WERI-Rb-1 (cell line): ENCODE data around the gene EPS8.

ENCODE experiments used
- DNase-seq: peaks from one replicate; pipeline ENCODE4 v3.0.0-alpha.2; 2020
- H3K27ac ChIP-seq: fragments of 250-450 bp; sonication (Bioruptor Pico); 2 replicates; pipeline ENCODE4 v1.5.1; 2020; ENCODE audit warnings: mild to moderate bottlenecking, moderate library complexity
- H3K27me3 ChIP-seq: fragments of 250-450 bp; sonication (Bioruptor Pico); 2 replicates; pipeline ENCODE4 v1.5.1; 2021; ENCODE audit warnings: mild to moderate bottlenecking, low read depth, moderate library complexity; ENCODE audit not compliant: insufficient read depth, severe bottlenecking
- H3K36me3 ChIP-seq: fragments of 250-450 bp; sonication (Bioruptor Pico); 2 replicates; pipeline ENCODE4 v1.5.1; 2020; ENCODE audit warnings: mild to moderate bottlenecking, moderate library complexity
- H3K4me3 ChIP-seq: 2 replicates; pipeline ENCODE4 v1.5.1; 2011; ENCODE audit warnings: low read depth, mild to moderate bottlenecking, control low read depth, low read length
- H3K9me3 ChIP-seq: fragments of 250-450 bp; sonication (Bioruptor Pico); 2 replicates; pipeline ENCODE4 v1.5.1; 2021; ENCODE audit warnings: mild to moderate bottlenecking, moderate library complexity; ENCODE audit not compliant: severe bottlenecking
- TF ChIP-seq, protein P1 (sequence below): IDR thresholded peaks from 2 replicates; pipeline ENCODE4 v1.5.1; 2011; ENCODE audit warnings: low read depth, mild to moderate bottlenecking, control low read depth, inconsistent platforms, low read length

The EPS8 gene

DNA sequence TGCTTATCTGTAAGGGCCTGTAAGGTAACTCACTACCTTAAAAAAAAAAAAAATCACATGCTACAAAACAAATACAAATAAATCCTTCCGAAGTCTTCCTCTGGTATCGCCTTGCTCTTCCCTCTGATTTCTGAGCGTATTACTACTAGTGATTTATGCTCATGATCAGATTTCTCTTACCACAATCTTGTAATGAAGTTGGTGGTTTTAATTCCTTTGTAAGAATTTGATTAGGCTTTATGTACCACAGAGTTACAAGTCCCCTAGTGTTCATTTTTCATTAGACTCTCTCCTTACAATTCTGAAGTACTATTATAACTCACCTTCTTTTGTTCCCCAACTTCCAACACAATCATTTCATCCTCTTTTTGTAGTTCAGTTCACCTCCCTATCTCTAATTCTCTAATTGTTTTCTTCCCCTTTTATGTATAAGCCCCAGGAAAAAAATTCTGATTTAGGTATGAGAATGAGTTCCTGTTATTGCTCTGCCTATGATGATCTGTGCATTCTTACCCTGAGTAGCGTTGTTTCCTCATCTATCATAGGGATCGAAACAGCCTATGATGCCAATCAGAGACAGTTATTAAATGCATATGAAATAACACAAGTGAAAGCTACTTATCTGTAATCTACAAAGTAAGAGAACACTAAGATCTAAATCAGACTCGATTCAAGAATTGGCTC is 81.5 kb downstream of the EPS8 start:
- TF ChIP-seq, protein P1, sequence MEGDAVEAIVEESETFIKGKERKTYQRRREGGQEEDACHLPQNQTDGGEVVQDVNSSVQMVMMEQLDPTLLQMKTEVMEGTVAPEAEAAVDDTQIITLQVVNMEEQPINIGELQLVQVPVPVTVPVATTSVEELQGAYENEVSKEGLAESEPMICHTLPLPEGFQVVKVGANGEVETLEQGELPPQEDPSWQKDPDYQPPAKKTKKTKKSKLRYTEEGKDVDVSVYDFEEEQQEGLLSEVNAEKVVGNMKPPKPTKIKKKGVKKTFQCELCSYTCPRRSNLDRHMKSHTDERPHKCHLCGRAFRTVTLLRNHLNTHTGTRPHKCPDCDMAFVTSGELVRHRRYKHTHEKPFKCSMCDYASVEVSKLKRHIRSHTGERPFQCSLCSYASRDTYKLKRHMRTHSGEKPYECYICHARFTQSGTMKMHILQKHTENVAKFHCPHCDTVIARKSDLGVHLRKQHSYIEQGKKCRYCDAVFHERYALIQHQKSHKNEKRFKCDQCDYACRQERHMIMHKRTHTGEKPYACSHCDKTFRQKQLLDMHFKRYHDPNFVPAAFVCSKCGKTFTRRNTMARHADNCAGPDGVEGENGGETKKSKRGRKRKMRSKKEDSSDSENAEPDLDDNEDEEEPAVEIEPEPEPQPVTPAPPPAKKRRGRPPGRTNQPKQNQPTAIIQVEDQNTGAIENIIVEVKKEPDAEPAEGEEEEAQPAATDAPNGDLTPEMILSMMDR: no peak
- Histone ChIP-seq H3K27ac (no peak overlapping the region), H3K36me3 (no peaks in the 10 kb centered on the region), H3K27me3 (no peaks in the 10 kb centered on the region), H3K4me3 (no peak overlapping the region), H3K9me3 (no peaks in the 10 kb centered on the region)
- DNase-seq: no peak

DNA sequence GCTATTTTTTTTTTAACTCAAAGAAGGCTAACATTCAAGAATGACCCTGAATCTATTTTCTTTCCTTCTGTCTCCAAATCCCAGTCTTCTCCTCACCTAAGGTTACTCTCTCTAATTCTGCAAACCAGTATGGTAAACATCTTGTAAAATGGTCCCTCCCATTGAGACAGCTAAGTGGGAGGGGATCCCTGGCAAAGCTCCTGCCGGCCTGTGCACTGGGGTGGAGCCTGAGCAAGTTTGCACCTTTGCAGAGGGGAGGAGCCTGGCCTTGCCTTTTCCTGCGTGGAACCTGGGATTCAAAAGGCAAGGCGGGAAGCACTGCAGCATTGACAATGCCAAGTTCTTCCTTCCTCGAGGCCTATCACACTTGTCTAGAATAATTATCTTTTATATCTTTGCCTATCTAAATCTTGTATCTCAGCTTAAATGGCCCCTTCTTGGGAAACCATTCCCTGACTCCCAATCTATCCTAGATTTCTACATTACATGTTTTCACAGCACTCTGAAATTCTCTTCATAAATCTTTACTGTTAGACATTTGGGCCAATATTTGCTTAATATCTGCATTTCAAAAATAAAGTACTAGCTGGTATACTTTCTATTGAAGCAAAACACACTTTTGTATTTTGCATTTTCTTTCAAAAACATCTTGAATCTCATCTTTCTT is 83.0 kb downstream of the EPS8 start:
- Histone ChIP-seq H3K36me3 (no peaks in the 10 kb centered on the region), H3K4me3 (no peak overlapping the region), H3K27me3 (no peaks in the 10 kb centered on the region), H3K9me3 (no peaks in the 10 kb centered on the region), H3K27ac (no peak overlapping the region)
- no peak for DNase-seq
- TF ChIP-seq, protein P1: no peak

DNA sequence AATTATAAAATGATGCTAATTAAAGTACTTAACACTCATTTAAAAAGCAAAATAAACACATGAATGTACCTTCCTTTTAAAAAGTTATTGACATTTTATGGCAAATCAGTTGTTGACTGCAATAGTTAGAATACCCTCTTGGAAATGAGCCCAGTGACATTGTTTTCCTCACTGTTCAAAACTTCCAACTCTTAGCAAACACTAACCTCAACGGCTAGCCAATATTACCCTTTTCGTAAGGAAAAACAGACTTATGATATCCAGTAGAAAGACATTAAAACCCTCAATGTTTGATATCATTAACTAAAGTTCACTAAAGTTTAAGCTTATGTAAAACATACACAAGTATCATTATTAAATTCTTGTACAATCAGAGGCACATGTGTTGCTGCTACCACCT is 83.6 kb downstream of the EPS8 start:
- H3K4me3 ChIP-seq: no peak overlapping the region

DNA sequence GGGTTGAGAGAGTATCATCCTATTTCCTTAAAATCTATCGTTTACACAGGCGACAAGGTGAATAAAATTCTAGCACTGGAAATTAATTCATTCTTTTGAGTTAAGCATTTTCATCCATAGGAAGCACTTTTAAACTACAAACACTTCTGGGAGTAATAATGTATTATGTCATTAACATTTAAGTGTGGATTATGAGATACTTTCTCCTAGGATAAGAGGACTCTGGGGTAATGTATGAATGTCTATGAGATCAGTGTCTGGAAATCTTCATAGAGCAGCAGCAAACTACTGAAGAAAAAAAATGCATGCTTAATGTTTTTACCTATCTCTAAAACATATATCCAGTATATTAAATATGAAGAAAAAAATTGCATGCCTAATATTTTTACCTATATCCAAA is 86.9 kb downstream of the EPS8 start:
- TF ChIP-seq, protein P1: no peak
- Histone ChIP-seq H3K4me3 (no peak overlapping the region), H3K27ac (no peak overlapping the region), H3K27me3 (no peaks in the 10 kb centered on the region), H3K9me3 (no peaks in the 10 kb centered on the region), H3K36me3 (no peaks in the 10 kb centered on the region)
- no peak for DNase-seq

More for the DNA sequence above, 83.6 kb downstream of the EPS8 start:
- TF ChIP-seq, protein P1: no peak
- no peaks in the 10 kb centered on the region for H3K9me3 ChIP-seq
- H3K27ac ChIP-seq: no peak overlapping the region
- no peaks in the 10 kb centered on the region for H3K27me3 ChIP-seq
- no peaks in the 10 kb centered on the region for H3K36me3 ChIP-seq
- no peak for DNase-seq

DNA sequence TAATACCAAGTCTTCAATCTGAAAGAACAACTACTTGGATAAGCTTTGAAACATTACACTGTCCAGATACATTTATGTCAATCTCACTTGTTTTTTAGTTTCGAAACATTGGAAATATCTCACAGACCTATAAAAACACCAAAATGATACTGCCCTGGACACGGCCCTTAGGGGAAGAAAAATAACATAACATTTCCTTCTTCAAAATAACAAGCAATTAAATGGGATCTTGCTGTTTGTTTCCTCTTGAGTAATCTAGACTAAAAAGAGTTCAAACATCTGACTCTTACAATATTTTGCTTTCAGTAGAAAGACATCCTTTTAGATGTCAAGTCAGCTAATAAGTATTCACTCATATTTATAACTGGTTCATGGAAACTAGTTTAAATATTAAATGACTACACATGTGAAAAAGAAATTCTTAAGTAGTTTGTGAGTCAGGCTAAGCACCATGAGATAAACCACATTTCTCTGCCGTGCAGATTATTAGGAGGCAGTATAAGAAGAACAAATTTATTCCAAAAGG is 87.5 kb downstream of the EPS8 start:
- no peaks in the 10 kb centered on the region for H3K36me3 ChIP-seq
- H3K4me3 ChIP-seq: no peak overlapping the region
- TF ChIP-seq, protein P1: no peak
- H3K9me3 ChIP-seq: no peaks in the 10 kb centered on the region
- no peak overlapping the region for H3K27ac ChIP-seq
- no peak for DNase-seq
- no peaks in the 10 kb centered on the region for H3K27me3 ChIP-seq
